Muscle of back (tissue), 11 donors: ENCODE measurements around the gene TMEM161A. TPM values are rescaled to one million over a fixed set of nuclear protein-coding genes. Genes with fewer than 3 reads are reported as not detected.
"Not testable (repeated sequence)": the region's sequence is repeated elsewhere in the genome, so short reads cannot be mapped to it uniquely, and the experiment has no call there.

ENCODE experiments used
- DNase-seq, 3 donors: peaks; one replicate each; pipeline versions ENCODE4 v3.0.0 to v3.0.0-alpha.2; 2013
- polyA plus RNA-seq, 10 donors: library from polyadenylated mRNA; unstranded; fragments of 120-200 nt; gene quantifications; one replicate each; pipeline ENCODE4 v1.2.1, GENCODE V29; 2013; ENCODE audit not compliant: insufficient read length in 10 of 10

The TMEM161A gene
- polyA plus RNA-seq, 10 donors = 16.8 to 26.9 (median 21.5) TPM

DNA sequence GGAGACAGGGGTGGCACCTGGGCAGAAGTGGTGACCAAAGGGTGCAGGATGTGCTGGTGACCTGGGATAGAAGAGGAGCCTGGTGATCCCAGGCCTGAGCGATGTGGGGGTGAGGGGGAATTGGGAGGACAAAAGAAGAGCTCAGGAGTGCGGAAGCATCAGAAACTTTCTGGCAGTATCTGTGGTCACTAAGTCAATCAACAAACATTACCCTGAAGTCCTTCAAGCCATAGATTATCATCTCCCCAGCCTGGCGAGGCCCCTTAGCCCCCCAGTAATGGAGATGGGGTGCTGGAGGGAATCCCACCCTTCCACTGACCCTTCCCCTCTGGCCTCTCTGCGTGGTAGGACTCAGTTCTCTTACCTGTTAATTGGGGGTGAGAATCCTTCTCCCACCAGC is 21.3 kb upstream of the TMEM161A start:
- DNase-seq = no peak

DNA sequence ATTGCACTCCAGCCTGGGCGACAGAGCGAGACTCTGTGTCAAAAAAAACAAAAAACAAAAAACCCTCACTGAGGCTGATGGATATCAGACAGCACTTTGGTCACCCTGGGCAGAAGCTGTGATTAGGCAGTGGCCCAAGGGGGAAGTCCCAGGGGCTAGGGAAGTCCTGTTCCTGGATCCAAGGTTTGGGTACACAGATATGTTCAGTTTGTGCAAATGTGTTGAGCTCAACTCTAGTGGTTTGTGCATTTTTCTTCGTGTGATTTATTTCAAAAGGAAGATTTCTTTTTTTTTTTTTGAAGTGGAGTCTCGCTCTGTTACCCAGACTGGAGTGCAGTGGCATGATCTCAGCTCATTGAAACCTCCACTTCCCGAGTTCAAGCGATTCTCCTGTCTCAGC is 19.5 kb upstream of the TMEM161A start:
- no peak for DNase-seq

DNA sequence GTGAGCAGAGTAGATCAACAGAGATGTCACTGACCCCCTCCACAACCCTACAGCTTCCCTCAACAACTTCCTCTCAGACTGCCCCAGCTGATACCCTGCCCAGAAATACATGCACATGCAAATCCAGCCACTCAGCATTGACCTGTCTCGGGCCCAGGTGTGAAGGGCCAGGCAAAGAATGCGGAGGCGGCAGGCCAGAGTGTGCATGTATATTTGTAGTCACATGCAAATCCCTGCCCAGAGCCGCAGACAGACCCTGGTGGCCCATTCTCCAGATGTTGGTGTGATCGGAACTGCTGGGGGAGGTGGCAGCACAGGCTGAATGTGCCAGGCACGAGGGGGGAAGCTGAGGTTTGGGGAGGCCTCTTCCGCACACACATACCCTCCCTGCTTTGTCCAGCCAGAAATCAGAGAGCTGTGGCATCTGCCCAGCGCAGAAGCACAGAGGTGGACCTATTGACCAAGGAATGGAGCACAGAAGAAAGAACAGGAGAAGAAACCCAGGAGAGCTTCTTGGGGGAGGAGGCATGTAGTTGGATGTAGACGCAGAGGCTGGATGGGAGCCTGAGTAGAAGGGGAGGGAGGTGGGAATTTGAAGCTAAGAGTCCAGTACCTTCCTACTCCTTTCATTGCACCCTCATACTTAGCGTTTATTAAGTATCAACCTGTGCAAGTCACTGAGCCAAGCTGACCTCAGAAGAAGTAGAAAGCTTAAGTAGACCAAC is 17.4 kb upstream of the TMEM161A start:
- no peak for DNase-seq

DNA sequence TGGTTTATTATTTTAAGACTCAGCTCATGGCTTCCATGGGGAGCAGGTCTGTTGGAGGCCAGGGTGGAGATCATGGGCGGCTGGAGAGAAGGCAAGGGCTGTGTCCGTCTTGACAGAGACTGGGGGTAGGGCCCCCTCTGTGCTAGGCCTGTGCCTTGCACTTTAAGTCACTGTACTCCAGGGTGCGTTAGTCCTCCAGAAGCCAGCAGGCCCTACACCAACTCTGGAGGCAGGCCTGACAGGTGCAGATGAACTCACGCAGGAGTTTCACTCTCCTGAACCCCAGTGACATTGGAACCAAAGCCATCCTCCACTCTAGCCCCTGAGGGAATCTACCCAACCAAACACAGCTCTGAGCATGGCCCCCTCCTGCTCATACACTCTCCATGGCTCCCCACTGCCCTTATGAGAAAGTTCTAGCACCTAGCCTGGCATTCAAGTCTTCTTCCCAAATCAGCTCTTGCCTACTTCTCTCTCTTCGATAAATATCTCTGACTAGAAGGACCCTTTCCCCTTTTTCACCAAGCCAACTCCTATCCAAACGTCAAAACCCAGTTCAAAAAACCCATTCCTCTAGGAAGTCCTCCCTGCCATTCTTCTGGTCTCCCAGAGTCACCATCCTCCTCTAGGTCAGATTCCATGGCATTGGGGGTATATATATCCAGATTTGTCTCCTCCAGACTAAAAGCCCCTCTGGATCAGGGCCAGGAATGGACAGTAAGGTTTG is 16.7 kb upstream of the TMEM161A start:
- no peak for DNase-seq

DNA sequence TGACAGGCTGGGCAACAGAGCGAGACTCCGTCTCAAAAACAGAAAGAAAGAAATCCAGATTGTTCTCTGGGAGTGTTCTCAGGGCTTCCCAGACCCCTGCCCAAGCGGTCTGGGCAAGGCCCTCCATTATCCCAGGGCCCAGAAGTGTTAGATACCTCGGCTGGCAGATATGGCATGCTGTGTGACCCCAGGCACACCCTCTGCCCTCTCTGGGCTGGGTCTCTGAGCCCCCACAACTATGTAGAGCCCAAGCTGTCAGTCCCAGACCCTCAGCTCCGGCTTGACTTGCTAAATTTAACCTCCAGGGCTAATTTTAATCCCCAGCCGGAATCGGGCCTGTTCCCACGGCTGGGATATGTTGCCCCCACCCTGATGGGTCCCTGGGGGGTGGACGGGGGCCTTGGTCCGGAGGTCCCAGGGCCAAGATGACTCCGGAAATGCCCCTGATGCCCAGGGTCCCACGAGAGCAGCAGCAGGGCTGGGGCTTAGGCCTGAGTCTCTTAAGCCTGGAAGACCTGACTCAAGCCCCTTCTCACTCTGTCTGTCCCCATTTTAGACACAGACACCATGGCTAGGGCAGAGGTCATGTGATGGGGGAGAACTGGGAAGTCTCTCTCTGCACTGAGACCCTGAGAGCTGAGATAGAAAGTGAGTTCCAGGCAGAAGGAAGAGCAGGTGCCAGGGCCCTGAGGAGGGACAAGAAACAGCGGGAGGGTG is 14.5 kb upstream of the TMEM161A start:
- no peak for DNase-seq

DNA sequence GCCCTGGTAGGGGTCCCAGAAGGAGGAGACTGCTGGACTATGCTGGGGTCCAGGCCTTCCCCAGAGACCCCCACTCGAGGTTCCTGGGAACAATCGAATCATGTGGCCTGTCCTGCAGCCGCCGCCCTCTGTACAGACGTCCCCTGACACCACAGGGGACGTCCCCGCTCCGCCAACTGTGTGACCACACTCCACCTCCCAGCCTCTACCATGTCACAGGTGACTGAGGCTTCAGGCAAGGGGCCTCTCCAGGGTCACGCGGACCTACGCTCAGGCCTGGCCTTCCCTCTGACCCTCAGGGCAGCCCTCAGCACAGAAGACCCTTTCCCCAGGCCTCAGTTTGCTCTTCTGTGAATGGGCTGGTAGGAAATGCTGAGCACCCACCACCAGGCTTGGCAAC is 13.1 kb upstream of the TMEM161A start:
- no peak for DNase-seq

DNA sequence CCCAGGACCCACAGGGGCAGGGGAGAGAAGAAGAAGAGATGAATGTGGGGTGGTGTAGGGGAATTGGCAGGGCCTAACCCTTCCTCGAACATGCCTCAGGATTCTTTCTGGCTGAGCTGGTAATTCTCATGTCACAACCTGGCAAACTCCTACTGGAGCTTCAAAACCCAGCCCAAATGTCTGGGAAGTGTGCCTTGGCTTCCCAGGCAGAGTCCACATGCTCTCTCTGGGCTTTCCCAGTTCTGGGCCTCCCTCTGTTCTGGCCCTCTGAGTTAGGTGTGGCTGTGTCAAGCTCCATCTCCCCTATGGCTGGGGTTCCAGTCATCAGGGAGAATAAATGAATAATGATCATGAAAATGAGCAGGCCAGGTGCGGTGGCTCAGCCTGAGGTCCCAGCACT is 11.2 kb upstream of the TMEM161A start:
- DNase-seq = no peak

DNA sequence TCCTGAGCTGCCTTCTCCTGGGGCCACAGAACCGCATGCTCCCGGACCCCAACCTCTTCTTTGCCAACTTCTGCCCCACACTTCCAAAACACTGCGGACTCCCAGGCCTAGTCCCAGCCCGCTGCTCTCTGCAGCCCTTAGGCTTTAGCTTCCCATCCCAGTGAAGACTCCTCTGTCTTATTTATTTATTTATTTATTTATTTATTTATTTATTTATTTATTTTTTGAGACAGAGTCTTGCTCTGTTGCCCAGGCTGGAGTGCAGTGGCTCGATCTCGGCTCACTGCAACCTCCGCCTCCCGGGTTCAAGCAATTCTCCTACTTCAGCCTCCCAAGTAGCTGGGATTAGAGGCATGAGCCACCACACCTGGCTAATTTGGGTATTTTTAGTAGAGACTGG is 10.2 kb upstream of the TMEM161A start:
- DNase-seq = not testable (repeated sequence)

DNA sequence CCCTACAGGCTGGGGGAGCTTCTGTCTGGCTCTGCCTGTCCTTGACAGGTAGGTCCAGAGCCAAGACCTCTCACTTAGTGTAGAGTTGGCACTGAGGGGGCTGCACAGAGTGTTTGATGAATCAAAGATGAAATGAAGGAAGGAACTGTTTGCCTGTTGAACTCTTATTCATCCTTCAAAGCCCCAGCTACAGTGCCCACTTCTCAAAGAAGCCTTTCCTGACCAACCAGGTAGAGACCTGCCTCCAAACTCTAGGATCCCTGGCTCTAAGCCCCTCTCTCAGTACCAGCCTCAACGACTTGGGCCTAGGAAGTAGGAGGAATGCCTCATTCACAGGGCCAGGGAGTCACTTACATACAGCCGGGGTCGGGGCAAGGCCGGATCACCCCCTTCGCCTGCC is 9.1 kb upstream of the TMEM161A start:
- DNase-seq = no peak

DNA sequence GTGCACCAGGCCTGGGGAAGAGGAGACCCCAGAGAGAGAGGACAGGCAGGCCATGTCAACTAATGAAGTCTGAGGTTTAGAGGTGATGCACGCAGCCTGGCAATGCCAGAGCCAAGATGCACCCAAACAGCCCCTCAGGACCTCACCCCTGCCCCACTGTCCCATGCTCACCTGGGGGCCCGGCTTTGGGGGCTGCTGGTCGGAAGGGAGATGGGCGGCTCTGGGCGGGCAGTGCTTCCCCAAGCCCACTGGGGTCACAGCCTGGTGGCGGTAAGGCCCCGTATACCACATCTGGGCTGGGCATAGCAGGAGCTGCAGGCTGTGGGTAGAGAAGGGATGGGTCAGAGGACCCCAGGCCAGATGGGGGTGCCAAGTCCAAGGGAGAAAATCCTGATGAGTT is 8.6 kb upstream of the TMEM161A start:
- DNase-seq = no peak

DNA sequence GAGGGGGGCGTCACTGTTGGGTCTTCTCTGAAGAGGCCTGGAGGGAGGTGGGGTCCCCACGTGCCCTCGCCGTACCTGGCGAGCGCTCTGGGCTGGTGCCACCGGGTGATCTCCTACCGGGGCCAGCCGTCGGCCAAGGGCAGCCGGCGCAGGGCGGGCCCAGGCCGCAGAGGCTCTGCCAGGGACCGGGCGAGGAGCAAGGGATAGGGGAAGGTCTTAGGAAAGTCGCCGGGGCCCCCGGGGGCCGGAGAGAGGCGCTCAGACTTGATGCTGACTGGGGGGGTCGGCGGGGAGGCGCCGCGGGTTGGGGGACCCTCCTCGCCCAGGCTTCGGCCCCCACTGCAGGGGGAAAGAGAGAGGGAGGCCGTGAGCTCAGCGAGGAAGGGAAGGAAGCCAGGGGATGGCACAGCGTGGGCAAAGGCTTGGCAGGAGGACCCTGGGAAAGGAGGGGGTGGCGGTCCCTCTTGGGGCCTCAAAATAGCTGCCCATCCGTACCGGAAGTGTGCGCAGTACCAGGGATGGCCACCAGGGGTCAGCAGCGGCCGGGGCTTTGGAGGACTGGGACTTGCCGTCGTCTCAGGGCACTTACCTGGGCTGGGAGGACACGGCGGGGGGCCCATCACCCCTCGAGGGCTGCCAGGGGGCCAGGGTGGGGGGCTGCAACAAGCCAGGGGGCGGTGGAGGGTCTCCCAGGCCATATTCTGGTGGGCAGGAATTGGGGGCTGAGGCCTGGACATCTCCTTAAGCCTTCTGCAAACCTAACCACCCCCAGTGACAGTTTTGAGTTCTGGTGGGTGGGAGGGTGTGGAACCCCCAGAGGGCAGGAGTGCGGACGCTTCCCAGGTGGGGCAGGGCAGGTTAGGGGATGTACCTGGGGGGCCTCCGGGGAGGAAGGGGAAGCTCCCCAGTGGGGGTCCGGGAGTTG is 7.7 kb upstream of the TMEM161A start:
- DNase-seq = peak; percentile 41 to 73 (median 69)

DNA sequence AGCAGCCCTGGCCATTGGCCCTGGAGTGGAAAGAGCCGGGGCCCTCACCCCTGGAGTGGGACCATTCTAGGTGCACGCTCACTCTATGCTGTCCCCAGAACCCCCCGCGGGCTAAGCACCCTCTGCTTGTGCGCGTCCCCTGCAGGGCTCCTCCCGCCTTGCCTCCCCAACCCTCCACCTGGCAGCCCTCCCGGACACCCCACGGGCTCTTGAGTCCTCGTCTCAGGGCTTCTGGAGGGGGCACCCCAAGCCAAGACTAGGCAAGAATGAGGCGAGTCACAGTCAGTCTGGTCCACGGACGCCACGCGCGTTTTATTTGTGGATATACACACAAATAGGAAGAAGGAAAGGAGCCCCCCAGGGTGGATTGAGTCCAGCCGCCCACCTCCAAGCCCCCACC is 7.0 kb upstream of the TMEM161A start:
- DNase-seq = no peak

DNA sequence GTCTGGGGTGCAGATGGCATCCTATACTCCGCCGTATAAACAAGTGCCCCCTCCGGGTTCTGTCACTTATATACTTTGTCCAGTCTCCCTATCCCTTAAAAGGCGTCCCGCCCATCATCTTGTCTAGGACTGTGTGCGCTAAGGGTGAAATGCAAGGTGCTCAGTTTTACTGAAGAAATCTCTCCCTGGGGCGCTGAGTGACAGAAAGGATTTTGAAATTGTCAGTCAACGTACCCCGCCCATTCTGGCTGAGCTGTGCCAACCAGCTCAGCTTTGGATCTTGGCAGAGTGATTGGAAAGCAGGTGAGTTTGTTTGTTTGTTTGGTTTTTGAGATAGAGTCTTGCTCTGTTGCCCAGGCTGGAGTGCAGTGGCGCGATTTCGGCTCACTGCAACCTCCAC is 4.1 kb upstream of the TMEM161A start:
- no peak for DNase-seq

DNA sequence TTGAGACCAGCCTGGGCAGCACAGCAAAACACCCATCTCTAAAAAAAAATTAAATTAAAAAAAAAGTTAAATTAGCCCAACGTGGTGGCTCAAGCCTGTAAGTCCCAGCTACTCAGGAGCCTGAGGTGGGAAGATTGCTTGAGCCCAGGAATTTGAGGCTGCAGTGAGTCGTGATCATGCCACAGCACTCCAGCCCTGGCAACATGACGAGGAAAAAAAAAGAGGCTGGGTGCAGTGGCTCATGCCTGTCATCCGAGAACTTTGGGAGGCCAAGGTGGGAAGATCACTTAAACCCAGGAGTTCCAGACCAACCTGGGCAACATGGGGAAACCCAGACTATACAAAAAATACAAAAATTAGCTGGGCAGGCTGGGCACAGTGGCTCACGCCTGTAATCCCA is 2.2 kb upstream of the TMEM161A start:
- no peak for DNase-seq

DNA sequence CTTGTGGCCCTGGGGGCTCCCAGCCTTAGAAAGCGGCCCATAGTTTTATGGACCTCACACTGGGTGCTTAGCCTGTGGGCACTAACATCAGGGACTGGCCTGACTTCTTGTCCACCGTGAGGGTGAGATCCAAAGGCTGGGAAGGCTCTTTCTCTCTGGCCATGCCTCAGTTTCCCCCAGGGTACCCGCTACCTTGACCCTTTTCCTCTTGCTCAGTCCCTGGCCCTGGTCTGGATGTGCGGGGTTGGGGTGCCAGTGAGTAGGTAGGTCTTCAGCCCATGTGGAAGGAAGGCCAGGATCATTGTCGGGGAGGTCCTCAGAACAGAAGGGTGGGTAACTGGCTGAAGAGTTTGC is 1.6 kb upstream of the TMEM161A start:
- no peak for DNase-seq

DNA sequence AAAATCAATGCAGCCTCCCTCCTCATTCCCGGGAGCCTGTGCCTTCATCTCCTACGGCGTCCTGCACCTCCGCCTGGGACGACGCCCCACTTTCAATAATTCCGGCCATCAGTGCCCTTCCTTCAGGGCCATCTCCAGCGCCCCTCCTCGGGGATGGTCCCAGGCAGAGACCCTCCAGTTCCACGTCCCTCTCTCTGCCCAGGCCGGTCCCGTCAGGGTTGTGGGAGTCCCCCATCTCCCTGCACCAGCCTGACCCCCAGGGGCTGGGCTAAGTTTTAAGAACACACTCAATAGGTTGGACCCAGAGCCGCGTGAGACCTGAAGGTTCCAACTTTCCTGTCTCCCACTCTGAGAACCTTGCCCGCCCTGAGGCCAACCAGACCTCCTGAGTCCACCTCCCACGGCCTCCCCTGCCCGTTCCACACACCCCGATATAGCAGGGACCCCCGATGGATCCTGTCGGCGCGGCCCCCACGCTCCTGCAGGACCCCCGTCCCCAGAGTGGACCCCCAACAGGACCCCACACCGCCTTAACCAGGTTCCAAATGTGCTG is 646 bp downstream of the TMEM161A start:
- peak in 1 of 3 donors; percentile 44 for DNase-seq

DNA sequence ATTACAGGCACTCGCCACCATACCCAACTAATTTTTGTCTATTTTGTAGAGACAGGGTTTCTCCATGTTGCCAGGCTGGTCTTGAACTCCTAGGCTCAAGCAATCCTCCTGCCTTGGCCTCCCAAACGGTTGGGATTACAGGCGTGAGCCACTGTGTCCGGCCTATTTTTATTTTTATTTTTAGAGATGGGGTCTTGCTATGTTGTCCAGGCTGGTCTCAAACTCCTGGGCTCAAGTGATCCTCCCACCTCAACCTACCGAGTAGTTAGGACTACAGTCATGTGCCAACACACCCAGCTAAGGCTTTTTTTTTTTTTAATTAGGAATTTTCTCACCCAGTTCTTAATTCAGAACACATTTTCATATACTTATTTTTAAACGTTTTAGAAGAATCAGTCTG is 2.6 kb downstream of the TMEM161A start:
- not testable (repeated sequence) for DNase-seq

DNA sequence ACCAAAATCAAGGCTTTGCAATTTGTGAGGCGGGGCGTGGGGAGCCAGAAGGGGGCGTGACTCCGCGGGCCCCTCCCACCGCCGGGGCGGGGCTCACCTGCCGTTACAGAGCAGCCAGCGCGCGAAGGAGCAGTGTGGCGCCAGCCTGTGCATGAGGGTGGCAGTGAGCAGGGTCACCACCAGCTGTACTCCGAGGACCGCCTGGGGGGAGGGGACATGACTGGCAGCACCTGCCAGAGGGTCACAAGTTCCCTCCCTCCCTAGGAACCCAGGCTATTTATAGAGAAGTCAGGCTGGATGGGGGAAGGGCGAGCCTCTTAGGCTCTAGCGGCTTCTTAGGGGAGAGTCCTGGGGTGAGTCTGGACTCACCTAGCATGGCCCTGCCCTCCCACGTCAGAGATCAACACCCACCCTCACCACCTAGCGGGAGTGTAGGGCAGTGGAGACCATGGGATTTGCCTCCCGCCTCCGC is 3.6 kb downstream of the TMEM161A start:
- DNase-seq = peak; percentile 39 to 64 (median 49)

DNA sequence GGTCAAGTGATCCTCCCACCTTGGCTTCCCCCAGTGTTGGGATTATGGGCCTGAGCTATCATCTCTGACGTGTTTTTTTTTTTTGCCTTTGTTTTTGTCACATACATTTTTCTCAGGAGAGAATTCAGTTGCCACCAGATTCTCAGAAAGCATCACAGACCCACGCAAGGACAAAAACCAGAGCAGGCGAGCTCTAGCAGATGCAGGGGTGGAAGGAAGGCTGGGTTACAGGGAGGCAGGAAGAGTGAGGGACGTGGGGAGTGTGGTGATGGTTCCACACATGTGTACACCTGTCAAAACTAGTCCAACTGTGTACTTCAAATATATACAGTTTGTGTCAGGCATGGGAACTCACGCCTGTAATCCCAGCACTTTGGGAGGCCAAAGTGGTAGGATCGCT is 4.3 kb downstream of the TMEM161A start:
- DNase-seq = no peak

DNA sequence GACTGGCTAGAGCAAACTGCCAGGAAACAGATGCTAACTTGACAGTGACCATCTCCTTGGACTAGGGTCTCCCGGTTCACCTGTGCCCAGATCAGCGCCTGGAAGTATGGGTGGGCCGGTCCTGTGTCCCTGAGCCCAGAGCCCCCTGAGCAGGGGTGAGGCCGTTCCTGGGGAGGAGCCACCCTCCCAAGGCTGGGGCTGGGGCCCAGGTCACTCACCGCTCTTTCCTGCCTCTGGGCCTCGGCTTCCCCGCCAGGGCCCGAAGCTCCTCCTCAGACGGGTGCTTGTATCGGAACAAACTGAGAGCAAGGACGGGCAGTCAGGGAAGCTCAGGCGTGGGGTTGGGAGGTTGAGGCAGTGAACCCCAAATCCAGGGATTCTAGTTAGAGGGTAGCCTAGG is 5.4 kb downstream of the TMEM161A start:
- DNase-seq = no peak

DNA sequence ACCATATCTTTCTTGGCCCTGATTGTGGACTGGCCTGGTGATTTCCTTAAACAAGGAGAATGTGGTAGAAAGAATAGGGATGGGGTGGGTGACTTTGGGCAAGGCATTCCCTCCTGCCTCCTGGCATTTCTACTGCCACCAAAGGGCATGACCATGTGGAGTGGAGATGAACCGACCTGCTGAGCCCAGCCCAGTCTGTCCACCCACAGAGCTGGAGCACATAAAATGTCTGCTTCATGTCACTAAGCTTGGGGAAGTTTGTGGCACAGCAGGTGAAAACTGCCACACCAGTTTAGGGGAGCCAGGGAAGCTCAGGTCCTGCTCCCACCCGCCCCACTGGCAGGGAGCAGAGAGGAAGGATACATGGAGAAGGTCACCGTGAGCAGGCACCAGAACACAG is 6.3 kb downstream of the TMEM161A start:
- DNase-seq = no peak

DNA sequence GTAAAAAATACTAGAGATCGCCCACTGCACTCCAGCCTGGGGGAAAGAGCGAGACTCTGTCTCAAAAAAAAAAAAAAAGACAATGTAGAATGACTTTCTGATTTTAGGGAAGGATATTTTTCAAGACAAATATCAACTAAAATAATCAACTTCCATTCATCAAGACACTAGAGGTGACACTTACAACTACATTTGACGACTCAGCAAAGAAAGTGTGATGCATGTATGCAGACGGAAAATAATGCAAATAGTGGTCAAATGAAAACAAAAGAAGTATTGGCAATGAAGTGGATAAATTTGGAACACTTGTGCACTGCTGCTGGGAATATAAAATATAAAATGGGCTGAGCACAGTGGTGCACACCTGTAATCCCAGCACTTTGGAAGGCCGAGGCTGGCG is 12.2 kb downstream of the TMEM161A start:
- no peak for DNase-seq
